HepG2 (cell line): ENCODE data around the gene SYNJ2. TPM values are rescaled to one million over a fixed set of nuclear protein-coding genes. Genes with fewer than 3 reads are reported as not detected.

ENCODE experiments used
- MLXIP ChIP-seq: sonication (generic); formaldehyde crosslinking; IDR thresholded peaks from 2 replicates; pipeline ENCODE4 v1.9.0; 2021; ENCODE audit warnings: missing genetic modification reagents, borderline replicate concordance
- NR0B2 ChIP-seq: sonication (generic); formaldehyde crosslinking; IDR thresholded peaks from 2 replicates; pipeline ENCODE4 v1.4.0; 2020; ENCODE audit warnings: mild to moderate bottlenecking, missing genetic modification reagents
- PLRG1 ChIP-seq: fragments of 450-650 bp; conservative IDR thresholded peaks from 2 replicates; pipeline ENCODE4 v1.6.1; 2016
- SOX13 ChIP-seq, 3 experiments: fragments of 450-650 bp in 1 of 3; sonication (generic) in 1 of 3; formaldehyde crosslinking in 1 of 3; IDR thresholded peaks in 2 of 3; conservative IDR thresholded peaks in 1 of 3; 2 replicates each; pipeline versions ENCODE4 v1.5.0 to v1.6.1; 2016 to 2020; ENCODE audit warnings: antibody characterized with exemption in 1 of 3, mild to moderate bottlenecking in 1 of 3, missing compliant biosample characterization in 1 of 3, missing genetic modification reagents in 1 of 3, moderate library complexity in 1 of 3
- ZBTB40 ChIP-seq, 2 experiments: fragments of 450-650 bp in 1 of 2; sonication (generic) in 1 of 2; formaldehyde crosslinking in 1 of 2; IDR thresholded peaks; 2 replicates each; pipeline versions ENCODE4 v1.6.1 to v1.8.0; 2016 to 2022; ENCODE audit warnings: antibody characterized with exemption in 1 of 2, mild to moderate bottlenecking in 1 of 2, missing genetic modification reagents in 1 of 2
- ZFY ChIP-seq: sonication (generic); formaldehyde crosslinking; IDR thresholded peaks from 2 replicates; pipeline ENCODE4 v1.4.0; 2020; ENCODE audit warnings: missing genetic modification reagents
- ZNF17 ChIP-seq: sonication (generic); formaldehyde crosslinking; IDR thresholded peaks from 2 replicates; pipeline ENCODE4 v1.5.0; 2020; ENCODE audit warnings: mild to moderate bottlenecking, missing genetic modification reagents
- ZNF335 ChIP-seq: sonication (generic); formaldehyde crosslinking; IDR thresholded peaks from 2 replicates; pipeline ENCODE4 v1.4.0; 2020; ENCODE audit warnings: missing genetic modification reagents
- ZNF33A ChIP-seq: sonication (generic); formaldehyde crosslinking; IDR thresholded peaks from 2 replicates; pipeline ENCODE4 v1.5.1; 2020; ENCODE audit warnings: missing genetic modification reagents, mild to moderate bottlenecking, moderate library complexity, borderline replicate concordance
- ZNF616 ChIP-seq: sonication (generic); formaldehyde crosslinking; IDR thresholded peaks from 2 replicates; pipeline ENCODE4 v1.5.0; 2020; ENCODE audit warnings: low read depth, mild to moderate bottlenecking, missing genetic modification reagents
- ZNF710 ChIP-seq: sonication (generic); formaldehyde crosslinking; IDR thresholded peaks from 2 replicates; pipeline ENCODE4 v1.5.0; 2020; ENCODE audit warnings: mild to moderate bottlenecking, missing genetic modification reagents, borderline replicate concordance
- polyA plus RNA-seq, 8 experiments: library from polyadenylated mRNA; depleted of rRNA in 3 of 8; stranded (reverse) in 7 of 8; unstranded in 1 of 8; fragments of >200 nt; fragmentation: Illumina TruSeq in 4 of 8; extraction: Trizol in 4 of 8; gene quantifications; 2 replicates each; pipeline versions ENCODE4 v1.2.1 to v1.2.3, GENCODE V29; 2011 to 2016; ENCODE audit warnings: low read depth in 4 of 8, missing spikeins in 1 of 8, mixed read lengths in 1 of 8; ENCODE audit not compliant: insufficient read depth in 1 of 8
- total RNA-seq, 5 experiments: library from RNA; depleted of rRNA; stranded (reverse); fragments of >200 nt; fragmentation: Illumina TruSeq; extraction: Trizol; gene quantifications; 2 replicates each; pipeline ENCODE4 v1.2.3, GENCODE V29; 2016; ENCODE audit warnings: low read depth in 1 of 5

The SYNJ2 gene
- total and polyA plus RNA-seq, 2 of the 13 experiments (the other 11 are each of a cell fraction or from before 2014, with no cell fraction given): 39.1 to 57.6 TPM

DNA sequence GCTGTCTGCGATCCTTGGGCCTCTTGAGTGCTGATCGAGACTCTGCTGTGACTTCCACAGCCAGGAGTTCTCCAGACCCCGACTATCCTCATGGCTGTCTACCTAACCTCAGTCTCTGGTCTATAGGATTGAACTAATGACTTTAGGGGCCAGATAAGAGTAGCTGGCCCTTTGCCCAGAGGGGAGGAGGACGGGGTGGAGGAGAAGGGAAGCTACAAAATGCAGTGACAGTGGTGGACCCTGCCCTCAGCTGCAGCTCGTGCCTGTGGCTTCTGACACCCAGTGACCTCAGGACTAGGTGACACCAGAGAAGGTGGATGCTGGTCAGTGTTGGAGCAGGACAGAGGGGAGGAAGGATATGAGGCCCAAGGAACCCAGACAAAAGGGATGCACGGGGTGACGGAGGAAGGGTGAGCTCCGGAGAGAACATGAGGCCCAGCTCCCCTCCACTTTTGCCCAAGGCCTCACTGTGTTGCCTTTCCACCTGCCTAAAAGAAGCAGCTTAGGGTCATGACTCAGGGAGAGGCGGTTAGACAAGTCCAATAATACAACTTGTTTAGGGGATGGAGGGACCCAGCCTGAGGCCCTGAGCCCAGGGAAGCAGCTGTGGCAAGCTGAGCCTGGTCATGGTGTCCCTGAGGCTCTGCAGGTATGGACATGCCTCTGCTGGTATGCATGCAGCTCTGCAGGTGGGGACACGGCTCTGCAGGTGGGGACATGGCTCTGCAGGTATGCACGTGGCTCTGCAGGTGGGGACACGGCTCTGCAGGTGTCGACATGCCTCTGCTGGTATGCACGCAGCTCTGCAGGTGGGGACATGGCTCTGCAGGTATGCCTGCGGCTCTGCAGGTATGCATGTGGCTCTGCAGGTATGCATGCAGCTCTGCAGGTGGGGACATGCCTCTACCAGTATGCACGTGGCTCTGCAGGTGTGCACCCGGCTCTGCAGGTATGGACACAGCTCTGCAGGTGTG, 67.7 kb downstream of the SYNJ2 start (continued):
- TF ChIP-seq ZNF710 (CRISPR knock-in tag): peak; percentile 84; the same call in 1 of the 2 replicates
- TF ChIP-seq ZNF616 (CRISPR knock-in tag): no peak
- no peak for TF ChIP-seq ZNF17 (CRISPR knock-in tag)
- TF ChIP-seq ZFY (CRISPR knock-in tag): peak; percentile 17; the same call in 1 of the 2 replicates
- no peak for TF ChIP-seq SOX13 (IDR thresholded peaks at IDR 0.05)
- peak in 1 of 2 experiments; percentile 81; a peak in 2 of 4 replicates for TF ChIP-seq SOX13 (CRISPR knock-in tag; conservative IDR thresholded peaks at IDR 0.05 in 1 of 2, IDR thresholded peaks at IDR 0.05 in 1 of 2)
- no peak for TF ChIP-seq ZNF33A
- no peak for TF ChIP-seq ZBTB40 (IDR thresholded peaks at IDR 0.05)
- no peak for TF ChIP-seq ZBTB40 (CRISPR knock-in tag; IDR thresholded peaks at IDR 0.05)
- no peak for TF ChIP-seq MLXIP
- TF ChIP-seq PLRG1: no peak
- peak; percentile 21; the same call in 1 of the 2 replicates for TF ChIP-seq NR0B2
- TF ChIP-seq ZNF335 (CRISPR knock-in tag): no peak
